ENCODE data around the gene CSNK1A1. TPM values are rescaled to one million over a fixed set of nuclear protein-coding genes. Genes with fewer than 3 reads are reported as not detected.

CSNK1A1 gene
- total RNA-seq, 2 experiments from 2014 or later, result 183 to 188 TPM

DNA sequence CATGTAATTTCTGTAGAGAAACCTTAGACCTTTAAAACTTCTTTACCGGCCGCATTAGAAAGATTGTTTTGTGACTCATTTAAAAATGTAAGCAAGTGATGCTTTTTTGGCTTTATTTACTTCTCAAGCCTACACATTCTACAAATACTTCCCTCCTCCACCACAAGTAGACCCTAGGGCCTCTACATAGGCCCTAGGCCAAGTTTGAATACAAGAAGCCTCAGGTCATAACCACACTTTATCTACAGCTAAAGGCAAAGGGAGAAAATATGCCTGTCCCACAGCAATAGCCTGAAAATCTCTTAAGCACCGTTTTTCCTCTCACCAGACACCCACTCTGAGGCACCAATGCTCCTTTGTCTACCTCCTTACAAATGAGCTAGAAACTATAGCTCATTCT, 53.9 kb downstream of the CSNK1A1 start:
- no peak overlapping the region for H3K4me3 Mint-ChIP-seq
- peak overlapping the region; percentile 43 for H3K27ac Mint-ChIP-seq
- CTCF ChIA-PET, result interaction anchor here (2.0 kb wide), 1 partner anchor 25 kb away, joined by 5 read pairs; no protein-coding TSS in a partner anchor
- intact Hi-C loops (cut with micrococcal nuclease), result no loop called here
- H3K27me3 Mint-ChIP-seq (ENCODE audit: low read depth), result no peaks in the 10 kb centered on the region
- peaks cover 39% of the 10 kb centered on the region for H3K36me3 Mint-ChIP-seq (ENCODE audit: low read depth)
- no peaks in the 10 kb centered on the region for H3K4me1 Mint-ChIP-seq (ENCODE audit: low read depth)
- no peak for DNase-seq
- no peaks in the 10 kb centered on the region for H3K9me3 Mint-ChIP-seq

DNA sequence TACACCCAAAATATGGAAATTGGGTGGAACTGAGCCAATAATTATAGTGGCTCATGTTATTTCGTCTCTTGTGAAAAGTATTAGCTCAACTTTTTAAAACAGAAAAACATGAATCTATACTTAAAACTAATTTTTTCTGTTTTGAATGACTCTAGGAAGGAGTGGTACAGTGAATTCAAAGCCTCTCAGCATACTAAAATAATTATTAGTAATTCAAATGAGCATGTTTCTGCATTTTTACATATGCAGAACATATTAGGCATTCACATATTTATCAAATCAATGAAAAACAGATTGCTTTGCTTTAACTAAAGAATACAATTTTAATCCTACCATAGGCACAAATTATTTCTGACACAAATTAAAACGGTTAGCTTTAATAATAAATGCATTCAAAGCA, 54.3 kb downstream of the CSNK1A1 start:
- no peak for DNase-seq
- CTCF ChIA-PET, result interaction anchor here (2.0 kb wide), 1 partner anchor 25 kb away, joined by 5 read pairs; no protein-coding TSS in a partner anchor
- no peaks in the 10 kb centered on the region for H3K4me1 Mint-ChIP-seq (ENCODE audit: low read depth)
- H3K27ac Mint-ChIP-seq, result no peak overlapping the region
- H3K9me3 Mint-ChIP-seq, result no peaks in the 10 kb centered on the region
- peaks cover 37% of the 10 kb centered on the region for H3K36me3 Mint-ChIP-seq (ENCODE audit: low read depth)
- H3K4me3 Mint-ChIP-seq, result no peak overlapping the region
- intact Hi-C loops (cut with micrococcal nuclease), result no loop called here
- no peaks in the 10 kb centered on the region for H3K27me3 Mint-ChIP-seq (ENCODE audit: low read depth)

DNA sequence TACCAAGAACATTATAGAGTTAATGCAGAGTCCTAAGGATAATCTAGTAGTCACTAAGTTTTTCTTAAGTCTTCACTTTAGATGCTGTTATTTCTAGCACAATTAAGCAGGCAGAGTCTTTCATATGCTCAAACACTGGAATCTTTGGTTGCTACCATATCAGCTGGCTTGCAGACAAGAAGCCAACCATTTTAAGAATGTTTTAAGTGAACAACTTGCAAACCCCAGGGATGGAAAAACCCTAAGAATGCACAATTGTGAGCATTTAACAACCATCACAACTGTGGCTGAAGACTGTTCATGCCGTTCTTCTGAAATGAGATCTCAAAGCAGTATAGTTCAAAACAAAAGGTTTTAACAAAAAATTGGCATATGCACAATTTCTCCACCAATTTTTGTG, 55.1 kb downstream of the CSNK1A1 start:
- Mint-ChIP-seq H3K27ac (no peak overlapping the region), H3K36me3 (ENCODE audit: low read depth) (peaks cover 34% of the 10 kb centered on the region), H3K9me3 (no peaks in the 10 kb centered on the region), H3K4me1 (ENCODE audit: low read depth) (no peaks in the 10 kb centered on the region), H3K27me3 (ENCODE audit: low read depth) (no peaks in the 10 kb centered on the region), H3K4me3 (no peak overlapping the region)
- intact Hi-C loops (cut with micrococcal nuclease), result no loop called here
- no peak for DNase-seq
- CTCF ChIA-PET, result interaction anchor here (2.0 kb wide), 1 partner anchor 26 kb away, joined by 5 read pairs; no protein-coding TSS in a partner anchor

DNA sequence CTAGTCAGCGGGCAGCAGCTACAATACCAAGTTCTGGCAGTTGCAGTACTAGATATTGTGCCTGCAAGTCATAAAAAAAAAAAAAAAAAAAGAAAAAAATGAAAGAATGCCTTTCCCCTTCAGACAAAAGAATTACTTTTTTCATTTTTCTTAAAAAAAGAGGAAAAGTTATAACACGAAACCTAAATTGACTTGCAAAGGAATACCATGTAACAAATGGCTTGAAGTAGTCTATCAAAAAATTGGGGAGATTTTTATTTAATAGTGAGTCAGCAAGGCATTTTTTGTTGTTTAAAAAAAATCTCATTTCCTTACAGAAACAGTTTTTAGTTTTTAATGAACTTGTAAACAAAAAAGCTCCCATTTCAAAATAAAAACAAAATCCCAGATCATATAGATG, 55.6 kb downstream of the CSNK1A1 start:
- DNase-seq, result no peak
- Mint-ChIP-seq H3K27ac (no peak overlapping the region), H3K9me3 (no peaks in the 10 kb centered on the region), H3K27me3 (ENCODE audit: low read depth) (no peaks in the 10 kb centered on the region), H3K36me3 (ENCODE audit: low read depth) (peaks cover 30% of the 10 kb centered on the region), H3K4me1 (ENCODE audit: low read depth) (no peaks in the 10 kb centered on the region), H3K4me3 (no peak overlapping the region)
- CTCF ChIA-PET, result no interaction called here
- intact Hi-C loops (cut with micrococcal nuclease), result no loop called here

DNA sequence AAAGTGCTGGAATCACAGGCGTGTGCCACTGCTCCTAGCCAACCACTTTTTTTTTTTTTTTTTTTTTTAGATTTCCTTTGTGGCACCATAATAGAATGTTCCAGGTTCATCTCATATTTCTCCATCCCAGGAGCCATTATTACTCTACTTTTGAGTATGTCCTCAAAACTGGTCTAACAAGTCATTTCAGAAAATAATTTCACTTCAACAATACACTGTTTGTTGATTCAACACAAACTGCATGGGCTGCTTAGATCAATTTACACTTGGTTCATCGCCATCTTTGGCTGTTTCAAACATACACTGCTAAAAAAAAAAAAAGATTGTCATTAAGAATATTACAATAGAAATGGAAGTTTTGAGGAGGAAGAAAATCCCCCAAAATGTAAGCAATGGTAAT, 57.9 kb downstream of the CSNK1A1 start:
- peaks cover 24% of the 10 kb centered on the region for H3K36me3 Mint-ChIP-seq (ENCODE audit: low read depth)
- no peaks in the 10 kb centered on the region for H3K27me3 Mint-ChIP-seq (ENCODE audit: low read depth)
- no peak for DNase-seq
- H3K27ac Mint-ChIP-seq, result no peak overlapping the region
- peaks cover 8% of the 10 kb centered on the region for H3K4me1 Mint-ChIP-seq (ENCODE audit: low read depth)
- intact Hi-C loops (cut with micrococcal nuclease), result loop anchor here (2.0 kb wide), 1 partner anchor 53 kb away; no protein-coding TSS in a partner anchor
- no peaks in the 10 kb centered on the region for H3K9me3 Mint-ChIP-seq
- no peak overlapping the region for H3K4me3 Mint-ChIP-seq
- CTCF ChIA-PET, result interaction anchor here (0.8 kb wide), 1 partner anchor 18 kb away, joined by 3 read pairs; no protein-coding TSS in a partner anchor

DNA sequence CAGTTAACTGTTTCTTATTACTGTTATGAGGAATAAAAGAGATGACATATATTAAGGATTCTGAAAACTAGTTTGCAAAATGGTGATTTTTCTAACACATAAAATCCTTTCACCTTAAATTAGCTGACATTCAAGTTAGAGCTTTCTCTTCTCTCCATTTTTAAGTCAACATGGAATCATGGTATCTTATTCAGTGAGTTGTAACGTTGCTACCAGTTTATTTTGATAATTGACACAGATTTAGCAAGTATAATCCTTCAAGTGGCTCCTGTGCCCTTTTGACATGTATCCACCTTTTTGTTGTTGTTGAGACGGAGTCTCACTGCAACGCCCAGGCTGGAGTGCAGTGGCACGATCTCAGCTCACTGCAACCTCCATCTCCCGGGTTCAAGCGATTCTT, 58.5 kb downstream of the CSNK1A1 start:
- H3K4me1 Mint-ChIP-seq (ENCODE audit: low read depth), result peaks cover 8% of the 10 kb centered on the region
- no peaks in the 10 kb centered on the region for H3K27me3 Mint-ChIP-seq (ENCODE audit: low read depth)
- no peak overlapping the region for H3K27ac Mint-ChIP-seq
- peaks cover 24% of the 10 kb centered on the region for H3K36me3 Mint-ChIP-seq (ENCODE audit: low read depth)
- CTCF ChIA-PET, result interaction anchor here (0.8 kb wide), 1 partner anchor 18 kb away, joined by 3 read pairs; no protein-coding TSS in a partner anchor
- intact Hi-C loops (cut with micrococcal nuclease), result loop anchor here (2.0 kb wide), 1 partner anchor 54 kb away; no protein-coding TSS in a partner anchor
- no peaks in the 10 kb centered on the region for H3K9me3 Mint-ChIP-seq
- H3K4me3 Mint-ChIP-seq, result no peak overlapping the region
- DNase-seq, result no peak

DNA sequence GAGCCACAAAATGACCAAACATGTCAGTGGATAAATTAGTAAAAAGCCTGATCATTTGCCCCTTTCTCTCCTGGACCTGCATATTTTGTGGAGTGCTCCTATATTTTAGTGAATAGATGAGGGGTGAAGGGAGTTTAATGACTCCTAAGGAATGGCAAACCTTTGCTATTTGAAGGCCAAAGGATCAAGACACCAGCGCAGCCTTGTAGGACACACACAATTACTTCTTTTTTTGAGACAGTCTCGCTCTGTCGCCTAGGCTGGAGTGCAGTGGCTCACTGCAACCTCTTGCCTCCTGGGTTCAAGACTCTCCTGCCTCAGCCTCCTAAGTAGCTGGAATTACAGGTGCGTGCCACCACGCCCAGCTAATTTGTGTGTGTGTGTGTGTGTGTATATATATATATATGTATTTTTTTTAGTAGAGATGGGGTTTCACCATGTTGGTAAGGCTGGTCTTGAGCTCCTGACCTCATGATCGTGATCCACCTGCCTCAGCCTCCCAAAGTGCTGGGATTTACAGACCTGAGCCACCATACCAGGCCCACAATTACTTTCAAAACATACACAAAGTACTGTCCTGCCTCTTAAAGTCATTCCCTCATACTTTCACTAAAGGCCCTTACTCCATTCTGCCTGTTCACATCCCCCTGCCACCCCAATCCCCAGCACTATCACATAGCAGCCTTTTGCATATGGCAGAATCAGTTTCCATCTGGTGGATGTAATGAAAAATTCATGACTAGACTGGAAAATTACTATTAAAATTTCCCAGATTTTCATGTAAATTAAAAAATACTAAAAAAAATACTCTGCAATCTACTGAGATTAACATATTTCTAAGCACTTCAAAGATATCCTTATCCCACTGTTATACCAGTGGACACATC, 60.4 kb downstream of the CSNK1A1 start:
- no peaks in the 10 kb centered on the region for H3K27me3 Mint-ChIP-seq (ENCODE audit: low read depth)
- no peaks in the 10 kb centered on the region for H3K9me3 Mint-ChIP-seq
- intact Hi-C loops (cut with micrococcal nuclease), result no loop called here
- DNase-seq, result no peak
- H3K4me1 Mint-ChIP-seq (ENCODE audit: low read depth), result peaks cover 8% of the 10 kb centered on the region
- H3K36me3 Mint-ChIP-seq (ENCODE audit: low read depth), result peaks cover 12% of the 10 kb centered on the region
- CTCF ChIA-PET, result interaction anchor here (0.6 kb wide), 1 partner anchor 88 kb away, joined by 3 read pairs; no protein-coding TSS in a partner anchor
- H3K4me3 Mint-ChIP-seq, result no peak overlapping the region
- H3K27ac Mint-ChIP-seq, result no peak overlapping the region

DNA sequence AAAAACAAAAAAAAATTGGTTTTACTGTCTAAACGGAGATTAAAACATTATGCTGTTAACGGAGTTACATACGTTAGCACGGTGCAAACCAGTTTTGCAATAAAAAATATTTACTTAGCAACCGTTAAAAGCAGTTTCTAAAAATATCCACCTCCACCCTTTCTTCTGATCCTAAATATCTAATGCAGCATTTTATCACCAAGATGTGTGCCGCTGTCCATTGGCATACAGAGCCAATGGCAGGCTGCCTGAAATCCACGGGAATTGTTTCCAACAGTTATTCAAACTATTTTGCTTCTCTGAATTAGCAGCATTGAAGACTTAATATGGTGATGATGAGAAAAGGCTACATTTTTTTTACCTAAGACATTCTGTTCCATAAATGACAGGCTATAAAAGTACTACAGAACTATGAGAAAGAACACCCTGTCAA, 61.6 kb downstream of the CSNK1A1 start:
- no peak overlapping the region for H3K4me3 Mint-ChIP-seq
- intact Hi-C loops (cut with micrococcal nuclease), result no loop called here
- CTCF ChIA-PET, result no interaction called here

DNA sequence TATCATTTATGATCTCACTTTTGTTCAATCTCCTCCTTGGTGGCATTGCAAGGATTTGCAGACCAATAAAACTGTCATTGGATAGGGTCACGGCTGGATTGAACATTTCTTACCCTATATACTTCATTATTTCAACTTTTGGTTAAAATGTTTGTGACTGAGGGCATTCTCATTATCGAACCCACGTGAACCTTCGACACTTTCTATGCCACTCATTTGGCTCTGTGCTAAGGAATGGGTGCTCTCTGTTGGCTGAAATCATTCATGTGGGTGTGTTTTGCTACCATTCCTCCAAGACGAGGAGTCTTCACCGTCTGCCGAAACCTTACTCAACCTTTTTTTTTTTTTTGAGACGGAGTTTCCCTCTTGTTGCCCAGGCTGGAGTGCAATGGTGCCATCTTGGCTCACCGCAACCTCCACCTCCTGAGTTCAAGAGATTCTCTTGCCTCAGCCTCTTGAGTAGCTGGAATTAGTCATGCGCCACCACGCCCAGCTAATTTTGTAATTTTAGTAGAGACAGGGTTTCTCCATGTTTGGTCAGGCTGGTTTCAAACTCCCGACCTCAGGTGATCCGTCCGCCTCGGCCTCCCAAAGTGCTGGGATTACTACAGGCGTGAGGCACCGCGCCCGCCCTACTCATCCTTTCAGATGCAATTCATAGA, 62.5 kb downstream of the CSNK1A1 start:
- H3K27me3 Mint-ChIP-seq (ENCODE audit: low read depth), result no peaks in the 10 kb centered on the region
- DNase-seq, result no peak
- CTCF ChIA-PET, result no interaction called here
- peaks cover 5% of the 10 kb centered on the region for H3K36me3 Mint-ChIP-seq (ENCODE audit: low read depth)
- peaks cover 8% of the 10 kb centered on the region for H3K4me1 Mint-ChIP-seq (ENCODE audit: low read depth)
- no peak overlapping the region for H3K4me3 Mint-ChIP-seq
- H3K9me3 Mint-ChIP-seq, result no peaks in the 10 kb centered on the region
- no peak overlapping the region for H3K27ac Mint-ChIP-seq
- intact Hi-C loops (cut with micrococcal nuclease), result no loop called here

More for the DNA sequence above, 61.6 kb downstream of the CSNK1A1 start:
- Mint-ChIP-seq H3K27ac (no peak overlapping the region), H3K9me3 (no peaks in the 10 kb centered on the region), H3K36me3 (ENCODE audit: low read depth) (peaks cover 9% of the 10 kb centered on the region), H3K4me1 (ENCODE audit: low read depth) (peaks cover 8% of the 10 kb centered on the region), H3K27me3 (ENCODE audit: low read depth) (no peaks in the 10 kb centered on the region)
- no peak for DNase-seq

DNA sequence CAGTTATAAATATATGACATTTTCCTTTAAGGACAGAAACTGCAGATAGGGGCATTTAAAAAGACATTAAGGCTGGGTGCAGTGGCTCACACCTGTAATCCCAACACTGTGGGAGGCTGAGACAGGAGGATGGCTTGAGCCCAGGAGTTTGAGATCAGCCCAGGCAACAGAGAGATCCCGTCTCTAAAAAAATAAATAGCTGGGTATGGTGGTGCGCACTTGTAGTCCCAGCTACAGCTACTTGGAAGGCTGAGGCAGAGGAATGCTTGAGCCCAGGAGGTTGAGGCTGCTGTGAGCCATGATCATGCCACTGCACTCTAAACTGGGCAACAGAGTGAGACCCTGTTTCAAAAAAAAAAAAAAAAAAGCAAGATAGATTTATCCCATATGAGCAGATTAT, 63.6 kb downstream of the CSNK1A1 start:
- intact Hi-C loops (cut with micrococcal nuclease), result no loop called here
- Mint-ChIP-seq H3K27ac (no peak overlapping the region), H3K9me3 (no peaks in the 10 kb centered on the region), H3K27me3 (ENCODE audit: low read depth) (no peaks in the 10 kb centered on the region), H3K4me3 (no peak overlapping the region), H3K36me3 (ENCODE audit: low read depth) (no peaks in the 10 kb centered on the region), H3K4me1 (ENCODE audit: low read depth) (peaks cover 8% of the 10 kb centered on the region)
- CTCF ChIA-PET, result interaction anchor here (1.2 to 1.5 kb wide), 2 partner anchors 48 to 121 kb away, joined by 3 read pairs; no protein-coding TSS in a partner anchor
- DNase-seq, result no peak

DNA sequence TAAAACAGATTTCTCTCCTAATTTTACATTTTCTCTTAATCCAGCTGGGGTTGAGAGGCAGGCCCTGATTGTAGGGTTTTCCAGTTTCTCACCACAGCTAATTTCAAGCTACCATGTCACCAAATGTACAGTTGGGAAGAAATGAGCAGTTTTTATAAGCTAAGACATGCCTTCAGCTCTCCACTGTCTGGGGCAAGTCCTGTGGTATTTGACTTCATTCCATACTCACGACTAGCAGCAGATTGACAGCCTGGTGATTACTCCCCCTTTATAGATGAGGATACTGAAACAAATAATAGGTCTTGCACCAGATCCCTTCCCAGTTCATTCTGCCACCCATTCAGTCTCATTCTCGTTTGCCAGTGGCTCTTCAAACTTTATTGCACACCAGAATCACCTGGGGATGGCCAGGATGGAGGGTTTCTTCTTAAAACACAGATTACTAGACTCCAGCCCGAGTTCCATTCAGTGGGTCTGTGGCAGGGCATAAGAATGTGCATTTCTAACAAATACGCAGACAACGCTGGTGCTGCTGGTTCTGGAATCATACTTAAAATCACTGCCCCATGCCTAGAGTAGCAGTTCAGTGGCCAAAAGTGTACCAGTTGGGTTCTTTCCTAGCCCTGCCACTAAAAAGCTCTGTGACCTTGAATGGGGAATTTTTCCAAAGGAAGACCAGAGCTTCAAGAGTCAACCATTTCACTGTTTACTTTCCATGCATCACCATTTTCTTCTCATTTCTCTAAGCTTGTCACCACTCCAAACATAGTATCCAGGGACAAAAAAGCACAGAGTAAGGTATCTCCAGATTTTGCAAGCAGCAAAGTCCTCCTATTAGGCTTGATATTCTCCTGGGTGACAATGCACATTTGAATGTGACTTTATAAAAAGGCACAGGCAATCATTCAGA, 64.3 kb downstream of the CSNK1A1 start:
- CTCF ChIA-PET, result interaction anchor here (1.2 to 1.5 kb wide), 2 partner anchors 49 to 120 kb away, joined by 3 read pairs; no protein-coding TSS in a partner anchor
- no peak overlapping the region for H3K4me3 Mint-ChIP-seq
- H3K27me3 Mint-ChIP-seq (ENCODE audit: low read depth), result no peaks in the 10 kb centered on the region
- no peak overlapping the region for H3K27ac Mint-ChIP-seq
- intact Hi-C loops (cut with micrococcal nuclease), result no loop called here
- H3K36me3 Mint-ChIP-seq (ENCODE audit: low read depth), result no peaks in the 10 kb centered on the region
- no peaks in the 10 kb centered on the region for H3K9me3 Mint-ChIP-seq
- H3K4me1 Mint-ChIP-seq (ENCODE audit: low read depth), result peaks cover 8% of the 10 kb centered on the region
- no peak for DNase-seq
